COLO829 (cell line): ENCODE results near the gene COL24A1.
A peak's percentile ranks its signal among the peaks of the same experiment; 100 is the strongest.

ENCODE experiments used
- DNase-seq: peaks from one replicate; pipeline ENCODE4 v3.0.0; 2012; ENCODE audit warnings: low spot score

COL24A1 gene

GRCh38 chr1:85681087-85681486 is 475.5 kb downstream of the COL24A1 start:
- DNase-seq = peak; percentile 78
